PC-3 (cell line): ENCODE results near the gene AKR1B15. TPM values are rescaled to one million over a fixed set of nuclear protein-coding genes. Genes with fewer than 3 reads are reported as not detected.
A peak's percentile ranks its signal among the peaks of the same experiment; 100 is the strongest.

ENCODE experiments used
- ATAC-seq: fragments of 200-7000 bp; cut with Tn5 transposase; 2 replicates; pipeline ENCODE4 v1.9.1; 2020; ENCODE audit warnings: mild to moderate bottlenecking, moderate library complexity
- BruUV-seq: library from RNA; stranded (reverse); fragments of 400-500 nt; replicated peaks from 2 replicates; lab custom pipeline; 2021; lab: Mats Ljungman, UMichigan
- CTCF ChIA-PET: fragments of 300-600 bp; sonication (Branson Sonifier 250); formaldehyde crosslinking; loops from one replicate; lab custom pipeline; 2022; ENCODE audit warnings: antibody characterized with exemption; lab: Charles Lee
- POLR2A ChIA-PET: fragments of 300-600 bp; sonication (Branson Sonifier 250); formaldehyde crosslinking; loops from one replicate; lab custom pipeline; 2022; ENCODE audit warnings: antibody characterized with exemption; ENCODE audit not compliant: unreplicated experiment; lab: Charles Lee
- DNase-seq: peaks from one replicate; pipeline ENCODE4 v3.0.0-alpha.2; 2015
- H2AFZ ChIP-seq: fragments of 300-600 bp; sonication (generic); 2 replicates; pipeline ENCODE4 v1.6.0; 2016; ENCODE audit warnings: antibody characterized with exemption, low read length
- H3F3A ChIP-seq: fragments of 300-600 bp; sonication (generic); one replicate; pipeline ENCODE4 v1.6.0; 2017; ENCODE audit warnings: antibody characterized with exemption, low read length, control low read depth, mild to moderate bottlenecking; ENCODE audit not compliant: unreplicated experiment
- H3K27ac ChIP-seq: fragments of 300-600 bp; sonication (generic); 2 replicates; pipeline ENCODE4 v1.5.1; 2016; ENCODE audit warnings: mild to moderate bottlenecking, low read length
- H3K27me3 ChIP-seq: fragments of 300-600 bp; sonication (generic); 2 replicates; pipeline ENCODE4 v1.6.1; 2016; ENCODE audit warnings: low read length, mixed read lengths
- H3K36me3 ChIP-seq: fragments of 300-600 bp; sonication (generic); 2 replicates; pipeline ENCODE4 v1.6.1; 2016; ENCODE audit warnings: low read depth, mixed run types, low read length, mixed read lengths
- H3K4me1 ChIP-seq: fragments of 300-600 bp; sonication (generic); 2 replicates; pipeline ENCODE4 v1.5.1; 2016; ENCODE audit warnings: low read length; ENCODE audit not compliant: insufficient read depth
- H3K4me2 ChIP-seq: fragments of 300-600 bp; sonication (generic); 2 replicates; pipeline ENCODE4 v1.6.0; 2016; ENCODE audit warnings: low read length
- H3K4me3 ChIP-seq: fragments of 300-600 bp; sonication (generic); 2 replicates; pipeline ENCODE4 v1.5.1; 2016; ENCODE audit warnings: mild to moderate bottlenecking, low read length, mixed read lengths
- H3K79me2 ChIP-seq: fragments of 300-600 bp; sonication (generic); 2 replicates; pipeline ENCODE4 v1.6.1; 2017; ENCODE audit warnings: low read length, mixed read lengths
- H3K9ac ChIP-seq: fragments of 300-600 bp; sonication (generic); 2 replicates; pipeline ENCODE4 v1.6.0; 2016; ENCODE audit warnings: mild to moderate bottlenecking, low read length
- H3K9me2 ChIP-seq: fragments of 300-600 bp; sonication (generic); replicated peaks from 2 replicates; pipeline ENCODE4 v1.6.1; 2016; ENCODE audit warnings: mixed run types, low read length, mixed read lengths
- H3K9me3 ChIP-seq: fragments of 300-600 bp; sonication (generic); 2 replicates; pipeline ENCODE4 v1.6.1; 2016; ENCODE audit warnings: low read length, mixed read lengths
- H4K20me1 ChIP-seq: fragments of 300-600 bp; sonication (generic); 2 replicates; pipeline ENCODE4 v1.6.1; 2016; ENCODE audit warnings: low read length, mixed read lengths
- EZH2 ChIP-seq: fragments of 300-600 bp; sonication (generic); IDR thresholded peaks from one replicate; pipeline ENCODE4 v1.6.1; 2017; ENCODE audit warnings: antibody characterized with exemption, mild to moderate bottlenecking, low read length; ENCODE audit not compliant: unreplicated experiment
- EZH2phosphoT487 ChIP-seq: fragments of 300-600 bp; sonication (generic); IDR thresholded peaks from 2 replicates; pipeline ENCODE4 v1.6.1; 2018; ENCODE audit warnings: mild to moderate bottlenecking, antibody characterized with exemption, low read length, borderline replicate concordance
- intact Hi-C: fragments of 100-400 bp; cut with micrococcal nuclease; formaldehyde crosslinking; loops from 2 replicates; pipeline ENCODE4 v1.9.0; 2023
- total RNA-seq: library from RNA; depleted of rRNA; stranded (reverse); fragments of >200 nt; gene quantifications from 2 replicates; pipeline ENCODE4 v1.2.3, GENCODE V29; 2014
- TF ChIP-seq, protein P1 (sequence below): fragments of 300-600 bp; sonication (generic); conservative IDR thresholded peaks from 2 replicates; pipeline ENCODE4 v1.5.1; 2017; ENCODE audit warnings: antibody characterized with exemption, low read depth, mild to moderate bottlenecking, low read length

AKR1B15 gene
- total RNA-seq, 1 experiment from 2014 or later, result 0.40 TPM

DNA sequence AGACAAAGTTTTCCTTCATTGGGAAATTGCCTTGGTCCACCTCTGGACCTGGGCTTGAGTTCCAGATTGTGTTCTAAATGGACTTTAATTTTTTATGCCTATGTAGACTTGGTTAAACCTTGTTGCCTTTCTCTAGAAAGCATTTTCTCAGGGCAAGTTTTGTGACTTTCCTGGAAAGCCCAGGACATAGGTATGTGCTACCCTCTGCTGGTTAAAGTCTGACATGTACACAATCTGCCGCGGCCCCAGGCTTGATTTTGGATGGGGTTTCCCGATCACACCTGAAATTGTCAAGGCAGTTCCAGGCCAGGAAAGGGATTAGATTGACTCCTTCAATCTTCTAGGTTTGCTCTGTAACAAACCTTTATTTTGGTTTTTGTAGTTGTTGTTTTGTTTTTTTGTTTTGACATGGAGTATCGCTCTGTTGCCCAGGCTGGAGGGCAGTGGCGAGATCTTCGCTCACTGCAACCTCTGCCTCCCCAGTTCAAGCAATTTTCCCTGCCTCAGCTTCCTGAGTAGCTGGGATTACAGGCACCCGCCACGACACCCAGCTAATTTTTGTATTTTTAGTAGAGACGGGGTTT is 35.6 kb upstream of the AKR1B15 start:
- Histone ChIP-seq H3K9me3 (no peaks in the 10 kb centered on the region), H3K79me2 (no peaks in the 10 kb centered on the region), H3K4me3 (no peak overlapping the region), H3K4me1 (peaks cover 54% of the 10 kb centered on the region), H3K4me2 (peak overlapping the region; percentile 83), H3K9me2 (no peaks in the 10 kb centered on the region), H4K20me1 (no peaks in the 10 kb centered on the region), H3K9ac (peak overlapping the region; percentile 65), H2AFZ (no peak overlapping the region), H3K27me3 (no peaks in the 10 kb centered on the region), H3F3A (no peaks in the 10 kb centered on the region), H3K36me3 (no peaks in the 10 kb centered on the region), H3K27ac (peak overlapping the region; percentile 84)
- ChIA-PET POLR2A (no interaction called here), CTCF (interaction anchor here (0.6 to 3.6 kb wide), 5 partner anchors 33 to 845 kb away, joined by 3 to 47 read pairs (median 5); no protein-coding TSS in a partner anchor)
- DNase-seq, result peak; percentile 79
- BruUV-seq, result no TSS peak
- intact Hi-C loops, result loop anchor here (1.0 kb wide), 3 partner anchors 33 to 80 kb away; no protein-coding TSS in a partner anchor
- no peak for TF ChIP-seq EZH2phosphoT487
- TF ChIP-seq, protein P1, sequence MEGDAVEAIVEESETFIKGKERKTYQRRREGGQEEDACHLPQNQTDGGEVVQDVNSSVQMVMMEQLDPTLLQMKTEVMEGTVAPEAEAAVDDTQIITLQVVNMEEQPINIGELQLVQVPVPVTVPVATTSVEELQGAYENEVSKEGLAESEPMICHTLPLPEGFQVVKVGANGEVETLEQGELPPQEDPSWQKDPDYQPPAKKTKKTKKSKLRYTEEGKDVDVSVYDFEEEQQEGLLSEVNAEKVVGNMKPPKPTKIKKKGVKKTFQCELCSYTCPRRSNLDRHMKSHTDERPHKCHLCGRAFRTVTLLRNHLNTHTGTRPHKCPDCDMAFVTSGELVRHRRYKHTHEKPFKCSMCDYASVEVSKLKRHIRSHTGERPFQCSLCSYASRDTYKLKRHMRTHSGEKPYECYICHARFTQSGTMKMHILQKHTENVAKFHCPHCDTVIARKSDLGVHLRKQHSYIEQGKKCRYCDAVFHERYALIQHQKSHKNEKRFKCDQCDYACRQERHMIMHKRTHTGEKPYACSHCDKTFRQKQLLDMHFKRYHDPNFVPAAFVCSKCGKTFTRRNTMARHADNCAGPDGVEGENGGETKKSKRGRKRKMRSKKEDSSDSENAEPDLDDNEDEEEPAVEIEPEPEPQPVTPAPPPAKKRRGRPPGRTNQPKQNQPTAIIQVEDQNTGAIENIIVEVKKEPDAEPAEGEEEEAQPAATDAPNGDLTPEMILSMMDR, result peak; percentile 87
- peak; percentile 28 for ATAC-seq

DNA sequence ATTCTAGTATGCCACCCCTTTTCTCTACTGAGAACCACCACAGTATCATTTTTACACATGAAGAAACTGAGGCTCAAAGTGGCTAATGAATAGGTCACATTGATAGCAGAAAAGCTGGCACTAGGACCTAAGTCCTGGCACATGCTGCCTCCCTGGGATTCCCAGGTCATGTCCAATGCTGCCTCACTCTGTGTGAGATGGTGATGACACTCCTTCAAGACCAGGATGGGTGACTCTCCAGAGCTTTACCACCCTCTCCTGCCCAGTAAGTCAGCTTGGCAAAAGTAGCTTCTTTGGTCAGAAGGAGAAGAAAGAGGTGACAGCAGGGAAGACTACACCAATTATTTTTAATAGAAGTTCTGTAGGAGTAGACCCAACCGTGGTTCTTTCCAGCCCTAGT is 34.8 kb upstream of the AKR1B15 start:
- Histone ChIP-seq H3K9me3 (no peaks in the 10 kb centered on the region), H3K79me2 (no peaks in the 10 kb centered on the region), H3K4me2 (no peak overlapping the region), H2AFZ (no peak overlapping the region), H3K27ac (no peak overlapping the region), H3K9me2 (no peaks in the 10 kb centered on the region), H4K20me1 (no peaks in the 10 kb centered on the region), H3K27me3 (no peaks in the 10 kb centered on the region), H3K9ac (no peak overlapping the region), H3F3A (no peaks in the 10 kb centered on the region), H3K4me1 (peaks cover 54% of the 10 kb centered on the region), H3K4me3 (no peak overlapping the region), H3K36me3 (no peaks in the 10 kb centered on the region)
- DNase-seq (no peak), ATAC-seq (no peak)
- TF ChIP-seq EZH2phosphoT487 (no peak), EZH2 (no peak)
- TF ChIP-seq, protein P1, result no peak
- no TSS peak for BruUV-seq
- intact Hi-C loops, result loop anchor here (2.0 kb wide), 1 partner anchor 147 kb away; no protein-coding TSS in a partner anchor
- ChIA-PET CTCF (interaction anchor here (0.6 to 3.6 kb wide), 6 partner anchors 33 to 93 kb away, joined by 3 to 47 read pairs (median 5); no protein-coding TSS in a partner anchor), POLR2A (no interaction called here)

DNA sequence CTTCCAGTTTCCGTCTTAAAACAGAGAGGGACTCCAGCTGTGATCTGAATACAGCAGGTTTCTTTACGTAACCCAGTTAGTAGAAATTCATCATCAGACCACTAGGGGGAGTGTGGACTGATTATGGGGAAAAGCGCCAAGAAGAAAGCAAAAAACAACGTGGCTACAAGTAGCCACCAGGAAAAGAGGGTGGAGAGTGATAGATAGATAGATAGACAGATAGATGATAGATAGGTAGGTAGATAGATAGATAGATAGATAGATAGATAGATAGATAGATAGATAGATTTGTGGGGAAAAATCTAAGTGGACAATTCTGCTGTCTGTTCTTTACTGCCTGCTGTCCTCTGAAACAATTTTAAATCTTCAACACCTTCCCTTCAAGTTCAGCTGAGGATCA is 34.2 kb upstream of the AKR1B15 start:
- CTCF ChIA-PET, result interaction anchor here (0.6 to 3.6 kb wide), 5 partner anchors 34 to 92 kb away, joined by 3 to 47 read pairs (median 6); no protein-coding TSS in a partner anchor
- H3K4me2 ChIP-seq, result peak overlapping the region; percentile 68
- no peaks in the 10 kb centered on the region for H3F3A ChIP-seq
- intact Hi-C loops, result loop anchor here (2.0 kb wide), 1 partner anchor 148 kb away; no protein-coding TSS in a partner anchor
- no peaks in the 10 kb centered on the region for H4K20me1 ChIP-seq
- POLR2A ChIA-PET, result no interaction called here
- H3K9me3 ChIP-seq, result no peaks in the 10 kb centered on the region
- H3K27me3 ChIP-seq, result no peaks in the 10 kb centered on the region
- no peaks in the 10 kb centered on the region for H3K9me2 ChIP-seq
- H3K4me1 ChIP-seq, result peaks cover 55% of the 10 kb centered on the region
- peak overlapping the region; percentile 75 for H3K9ac ChIP-seq
- no peak overlapping the region for H3K4me3 ChIP-seq
- no peaks in the 10 kb centered on the region for H3K79me2 ChIP-seq
- no TSS peak for BruUV-seq
- no peaks in the 10 kb centered on the region for H3K36me3 ChIP-seq
- 0 out of 2 replicates have a peak overlapping the region, but pooled peaks have one; percentile 29 for H2AFZ ChIP-seq
- TF ChIP-seq, protein P1, result peak; percentile 80
- TF ChIP-seq EZH2, result no peak
- ATAC-seq (peak; percentile 4; the same call in 1 of the 2 replicates), DNase-seq (peak; percentile 93)
- peak overlapping the region; percentile 96 for H3K27ac ChIP-seq
